ENCODE data around the gene CYP24A1. TPM values are rescaled to one million over a fixed set of nuclear protein-coding genes. Genes with fewer than 3 reads are reported as not detected.

CYP24A1 gene
- total RNA-seq, 1 donor from 2014 or later = 8.7 TPM

GRCh38 chr20:54212871-54213270, 39.1 kb upstream of the CYP24A1 start:
- TF ChIP-seq CTCF (IDR thresholded peaks at IDR 0.05; ENCODE audit: insufficient read depth, low read length, severe bottlenecking) = no peak
- no peak for DNase-seq (ENCODE audit: low read depth)
- Histone ChIP-seq H3K36me3 (ENCODE audit: control insufficient read depth, insufficient read depth, low read length) (peaks cover 1% of the 10 kb centered on the region), H3K4me3 (ENCODE audit: low read depth, low read length) (no peak overlapping the region), H3K27me3 (ENCODE audit: control insufficient read depth, insufficient read depth, low read length) (no peaks in the 10 kb centered on the region)
- no peak for FAIRE-seq

GRCh38 chr20:54212226-54212625, 38.4 kb upstream of the CYP24A1 start:
- H3K4me3 ChIP-seq (ENCODE audit: low read depth, low read length) = no peak overlapping the region
- no peak for TF ChIP-seq CTCF (IDR thresholded peaks at IDR 0.05; ENCODE audit: insufficient read depth, low read length, severe bottlenecking)
- DNase-seq (ENCODE audit: low read depth) (no peak), FAIRE-seq (no peak)
- H3K27me3 ChIP-seq (ENCODE audit: control insufficient read depth, insufficient read depth, low read length) = no peaks in the 10 kb centered on the region
- H3K36me3 ChIP-seq (ENCODE audit: control insufficient read depth, insufficient read depth, low read length) = peaks cover 1% of the 10 kb centered on the region

GRCh38 chr20:54209216-54209813, 35.5 kb upstream of the CYP24A1 start:
- DNase-seq (ENCODE audit: low read depth) (no peak), FAIRE-seq (no peak)
- Histone ChIP-seq H3K36me3 (ENCODE audit: control insufficient read depth, insufficient read depth, low read length) (no peaks in the 10 kb centered on the region), H3K4me3 (ENCODE audit: low read depth, low read length) (no peak overlapping the region), H3K27me3 (ENCODE audit: control insufficient read depth, insufficient read depth, low read length) (no peaks in the 10 kb centered on the region)
- no peak for TF ChIP-seq CTCF (IDR thresholded peaks at IDR 0.05; ENCODE audit: insufficient read depth, low read length, severe bottlenecking)

GRCh38 chr20:54208548-54209176, 34.9 kb upstream of the CYP24A1 start:
- FAIRE-seq (no peak), DNase-seq (ENCODE audit: low read depth) (peak; percentile 46)
- Histone ChIP-seq H3K4me3 (ENCODE audit: low read depth, low read length) (peak overlapping the region; percentile 79), H3K27me3 (ENCODE audit: control insufficient read depth, insufficient read depth, low read length) (no peaks in the 10 kb centered on the region), H3K36me3 (ENCODE audit: control insufficient read depth, insufficient read depth, low read length) (no peaks in the 10 kb centered on the region)
- TF ChIP-seq CTCF (IDR thresholded peaks at IDR 0.05; ENCODE audit: insufficient read depth, low read length, severe bottlenecking) = no peak

- DNase-seq (ENCODE audit: low read depth) = peak; percentile 63
Observed at GRCh38 chr20:54207743-54208547, 34.2 kb upstream of the CYP24A1 start, which contains the start of gene PFDN4. PFDN4 (plus strand) TSS chr20:54208087; CDS start chr20:54208101, 14 bp downstream.

More at GRCh38 chr20:54207743-54208547, 34.2 kb upstream of the CYP24A1 start, which contains the start of gene PFDN4:
- H3K27me3 ChIP-seq (ENCODE audit: control insufficient read depth, insufficient read depth, low read length) = no peaks in the 10 kb centered on the region
- peak within 1 kb of the TSS; percentile 79 for H3K4me3 ChIP-seq (ENCODE audit: low read depth, low read length)
- no peak for FAIRE-seq
- H3K36me3 ChIP-seq (ENCODE audit: control insufficient read depth, insufficient read depth, low read length) = no peaks in the 10 kb centered on the region
- peak; percentile 93 for TF ChIP-seq CTCF (IDR thresholded peaks at IDR 0.05; ENCODE audit: insufficient read depth, low read length, severe bottlenecking)
